ENCODE results near the gene PLEKHH2.
"Not testable (repeated sequence)": the region's sequence is repeated elsewhere in the genome, so short reads cannot be mapped to it uniquely, and the experiment has no call there.

PLEKHH2 gene

GRCh38 chr2:43715300-43716098 is 78.4 kb downstream of the PLEKHH2 start:
- DNase-seq (ENCODE audit: extremely low read depth in 1 of 2, low read depth in 1 of 2) = no peak

- DNase-seq (ENCODE audit: extremely low read depth in 1 of 2, low read depth in 1 of 2) = no peak
These were observed 80.3 kb downstream of the PLEKHH2 start for GRCh38 chr2:43717322-43717721.

GRCh38 chr2:43718530-43719124 is 81.6 kb downstream of the PLEKHH2 start:
- DNase-seq (ENCODE audit: extremely low read depth in 1 of 2, low read depth in 1 of 2) = no peak

- DNase-seq (ENCODE audit: extremely low read depth in 1 of 2, low read depth in 1 of 2) = no peak
These were observed 87.9 kb downstream of the PLEKHH2 start for GRCh38 chr2:43724728-43725526.

GRCh38 chr2:43725711-43726246 is 88.7 kb downstream of the PLEKHH2 start:
- no peak for DNase-seq (ENCODE audit: extremely low read depth in 1 of 2, low read depth in 1 of 2)

GRCh38 chr2:43726961-43727633 is 90.0 kb downstream of the PLEKHH2 start:
- DNase-seq (ENCODE audit: extremely low read depth in 1 of 2, low read depth in 1 of 2) = not testable (repeated sequence)

- no peak for DNase-seq (ENCODE audit: extremely low read depth in 1 of 2, low read depth in 1 of 2)
These were observed 90.6 kb downstream of the PLEKHH2 start for GRCh38 chr2:43727634-43728014.

- DNase-seq (ENCODE audit: extremely low read depth in 1 of 2, low read depth in 1 of 2) = no peak
These were observed 92.6 kb downstream of the PLEKHH2 start for GRCh38 chr2:43729491-43730174.

GRCh38 chr2:43731211-43731610 is 94.2 kb downstream of the PLEKHH2 start:
- DNase-seq (ENCODE audit: extremely low read depth in 1 of 2, low read depth in 1 of 2) = no peak

- DNase-seq (ENCODE audit: extremely low read depth in 1 of 2, low read depth in 1 of 2) = no peak
These were observed 99.6 kb downstream of the PLEKHH2 start for GRCh38 chr2:43736637-43737036.

- DNase-seq (ENCODE audit: extremely low read depth in 1 of 2, low read depth in 1 of 2) = no peak
These were observed 100.2 kb downstream of the PLEKHH2 start for GRCh38 chr2:43737097-43737854.

- no peak for DNase-seq (ENCODE audit: extremely low read depth in 1 of 2, low read depth in 1 of 2)
These were observed 100.8 kb downstream of the PLEKHH2 start for GRCh38 chr2:43737855-43738254.

GRCh38 chr2:43738257-43738656 is 101.2 kb downstream of the PLEKHH2 start:
- DNase-seq (ENCODE audit: extremely low read depth in 1 of 2, low read depth in 1 of 2) = no peak

- DNase-seq (ENCODE audit: extremely low read depth in 1 of 2, low read depth in 1 of 2) = no peak
These were observed 106.6 kb downstream of the PLEKHH2 start for GRCh38 chr2:43743706-43744105.

GRCh38 chr2:43745457-43745856 is 108.4 kb downstream of the PLEKHH2 start:
- no peak for DNase-seq (ENCODE audit: extremely low read depth in 1 of 2, low read depth in 1 of 2)

GRCh38 chr2:43748333-43748732 is 111.3 kb downstream of the PLEKHH2 start:
- peak in 1 of 2 donors; percentile 12 for DNase-seq (ENCODE audit: extremely low read depth in 1 of 2, low read depth in 1 of 2)

GRCh38 chr2:43749583-43749982 is 112.5 kb downstream of the PLEKHH2 start:
- DNase-seq (ENCODE audit: extremely low read depth in 1 of 2, low read depth in 1 of 2) = no peak

GRCh38 chr2:43751476-43751990 is 114.5 kb downstream of the PLEKHH2 start:
- DNase-seq (ENCODE audit: extremely low read depth in 1 of 2, low read depth in 1 of 2) = no peak

- DNase-seq (ENCODE audit: extremely low read depth in 1 of 2, low read depth in 1 of 2) = no peak
These were observed 115.2 kb downstream of the PLEKHH2 start for GRCh38 chr2:43752302-43752701.
